Neuronal stem cell (in vitro differentiated cells): Measurements from ENCODE around the gene TLR7.

Source experiments
- DNase-seq: peaks from one replicate; pipeline ENCODE4 v3.0.0-alpha.2; 2013; ENCODE audit warnings: low spot score
- H2AFZ ChIP-seq: one replicate; pipeline ENCODE4 v1.6.1; 2013; ENCODE audit warnings: mild to moderate bottlenecking, low read length, inconsistent platforms
- H2AK5ac ChIP-seq: 2 replicates; pipeline ENCODE4 v1.6.1; 2013; ENCODE audit warnings: low read depth, mild to moderate bottlenecking, inconsistent platforms, low read length, moderate library complexity, mixed read lengths
- H2BK120ac ChIP-seq: 2 replicates; pipeline ENCODE4 v1.6.1; 2013; ENCODE audit warnings: low read depth, mild to moderate bottlenecking, inconsistent platforms, low read length, moderate library complexity, mixed read lengths
- H2BK12ac ChIP-seq: one replicate; pipeline ENCODE4 v1.6.1; 2013; ENCODE audit warnings: low read length, inconsistent platforms
- H2BK15ac ChIP-seq: 2 replicates; pipeline ENCODE4 v1.6.1; 2013; ENCODE audit warnings: mild to moderate bottlenecking, low read length, inconsistent platforms, mixed read lengths
- H2BK5ac ChIP-seq: one replicate; pipeline ENCODE4 v1.6.1; 2013; ENCODE audit warnings: inconsistent platforms, mild to moderate bottlenecking, low read length, moderate library complexity
- H3K14ac ChIP-seq: one replicate; pipeline ENCODE4 v1.6.1; 2013; ENCODE audit warnings: low read length, inconsistent platforms
- H3K18ac ChIP-seq: 2 replicates; pipeline ENCODE4 v1.6.1; 2013; ENCODE audit warnings: low read length, inconsistent platforms
- H3K23ac ChIP-seq: 2 replicates; pipeline ENCODE4 v1.6.1; 2013; ENCODE audit warnings: low read depth, mild to moderate bottlenecking, mixed read lengths, low read length, inconsistent platforms; ENCODE audit not compliant: poor library complexity
- H3K27ac ChIP-seq: replicated peaks from 3 replicates; pipeline ENCODE4 v1.5.1; 2013; ENCODE audit warnings: low read length, inconsistent platforms
- H3K27me3 ChIP-seq, 3 experiments: 2 replicates each; pipeline ENCODE4 v1.6.1; 2013; ENCODE audit warnings: low read length in 3 of 3, mild to moderate bottlenecking in 2 of 3, inconsistent platforms in 1 of 3, low read depth in 1 of 3, mixed read lengths in 1 of 3, moderate library complexity in 1 of 3; ENCODE audit not compliant: control insufficient read depth in 3 of 3, insufficient read depth in 3 of 3
- H3K36me3 ChIP-seq, 2 donors: replicated peaks in 1 of 2; 2 replicates each; pipeline ENCODE4 v1.6.1; 2013; ENCODE audit warnings: low read length in 2 of 2; ENCODE audit not compliant: control insufficient read depth in 2 of 2, insufficient read depth in 2 of 2
- H3K4ac ChIP-seq: 2 replicates; pipeline ENCODE4 v1.6.1; 2013; ENCODE audit warnings: inconsistent platforms, mild to moderate bottlenecking, low read length, moderate library complexity
- H3K4me1 ChIP-seq, 2 donors: 1 replicate in 1 of 2; 2 replicates in 1 of 2; pipeline ENCODE4 v1.6.1; 2013; ENCODE audit warnings: low read length in 2 of 2, low read depth in 1 of 2; ENCODE audit not compliant: control insufficient read depth in 2 of 2, insufficient read depth in 1 of 2
- H3K4me2 ChIP-seq: one replicate; pipeline ENCODE4 v1.6.1; 2013; ENCODE audit warnings: mild to moderate bottlenecking, low read length, inconsistent platforms; ENCODE audit not compliant: insufficient read depth, poor library complexity, severe bottlenecking
- H3K4me3 ChIP-seq, 2 donors: 2 replicates each; pipeline ENCODE4 v1.5.1; 2013; ENCODE audit warnings: low read length in 2 of 2, mild to moderate bottlenecking in 2 of 2, inconsistent platforms in 1 of 2, moderate library complexity in 1 of 2
- H3K79me1 ChIP-seq: one replicate; pipeline ENCODE4 v1.6.1; 2013; ENCODE audit warnings: low read depth, mild to moderate bottlenecking, inconsistent platforms, low read length, moderate library complexity
- H3K9ac ChIP-seq: one replicate; pipeline ENCODE4 v1.6.1; 2013; ENCODE audit warnings: mild to moderate bottlenecking, low read depth, low read length, inconsistent platforms; ENCODE audit not compliant: poor library complexity
- H3K9me3 ChIP-seq, 2 donors: replicated peaks in 1 of 2; 2 replicates each; pipeline versions ENCODE3 to v1.6.1; 2013; ENCODE audit warnings: low read length in 2 of 2, mild to moderate bottlenecking in 2 of 2, inconsistent platforms in 1 of 2, low read depth in 1 of 2, mixed read lengths in 1 of 2, moderate library complexity in 1 of 2; ENCODE audit not compliant: control insufficient read depth in 2 of 2, insufficient read depth in 1 of 2
- H4K8ac ChIP-seq: one replicate; pipeline ENCODE4 v1.6.1; 2013; ENCODE audit warnings: low read depth, mild to moderate bottlenecking, inconsistent platforms, low read length, moderate library complexity
- H4K91ac ChIP-seq: one replicate; pipeline ENCODE4 v1.6.1; 2013; ENCODE audit warnings: low read length, low read depth, mild to moderate bottlenecking, inconsistent platforms; ENCODE audit not compliant: poor library complexity
- WGBS, 2 donors: extraction: QIAGEN DNeasy Blood & Tissue Kit; methylation state at CpG; one replicate each; pipeline ENCODE4 v1.1.7; 2013; ENCODE audit warnings: missing lambda C conversion rate in 2 of 2, mixed read lengths in 1 of 2; ENCODE audit not compliant: insufficient read length in 2 of 2, insufficient replicate concordance in 1 of 2; ENCODE audit errors: extremely low coverage in 2 of 2; 5-methylcytosine and 5-hydroxymethylcytosine counted together

The TLR7 gene

GRCh38 chrX:12887141-12887540 is 20.3 kb downstream of the TLR7 start:
- H2BK5ac ChIP-seq = no peak overlapping the region
- no peak overlapping the region for H3K27ac ChIP-seq
- DNase-seq = no peak
- H4K8ac ChIP-seq = no peak overlapping the region
- no CpG with 5 or more reads among the region's 2 CpGs for WGBS, 2 donors
- H3K23ac ChIP-seq = no peak overlapping the region
- no peaks in the 10 kb centered on the region for H3K4me1 ChIP-seq
- H3K79me1 ChIP-seq = no peaks in the 10 kb centered on the region
- no peak overlapping the region for H2BK12ac ChIP-seq
- no peak overlapping the region for H3K18ac ChIP-seq
- H3K4me2 ChIP-seq = no peak overlapping the region
- no peaks in the 10 kb centered on the region for H3K9me3 ChIP-seq
- H3K9ac ChIP-seq = no peak overlapping the region
- no peak overlapping the region for H3K14ac ChIP-seq
- no peak overlapping the region for H3K4me3 ChIP-seq
- no peaks in the 10 kb centered on the region for H3K36me3 ChIP-seq
- no peak overlapping the region for H2BK15ac ChIP-seq
- no peak overlapping the region for H3K4ac ChIP-seq
- H3K27me3 ChIP-seq = peaks cover 0 to 6% (median 0%) of the 10 kb centered on the region in 3 experiments
- no peak overlapping the region for H2BK120ac ChIP-seq
- H2AFZ ChIP-seq = no peak overlapping the region
- H4K91ac ChIP-seq = no peak overlapping the region
- H2AK5ac ChIP-seq = no peak overlapping the region

- no peak overlapping the region for H3K4me2 ChIP-seq
- no peak for DNase-seq
- H3K23ac ChIP-seq = no peak overlapping the region
- H3K9me3 ChIP-seq = no peaks in the 10 kb centered on the region
- WGBS, 2 donors = no CpG with 5 or more reads among the region's 3 CpGs
- no peak overlapping the region for H2BK5ac ChIP-seq
- no peaks in the 10 kb centered on the region for H3K79me1 ChIP-seq
- no peak overlapping the region for H3K18ac ChIP-seq
- H3K4me3 ChIP-seq = no peak overlapping the region
- H3K14ac ChIP-seq = no peak overlapping the region
- no peaks in the 10 kb centered on the region for H3K4me1 ChIP-seq
- H2AK5ac ChIP-seq = no peak overlapping the region
- H3K36me3 ChIP-seq = no peaks in the 10 kb centered on the region
- no peak overlapping the region for H4K91ac ChIP-seq
- peaks cover 0 to 8% (median 0%) of the 10 kb centered on the region in 3 experiments for H3K27me3 ChIP-seq
- H3K27ac ChIP-seq = no peak overlapping the region
- no peak overlapping the region for H2BK12ac ChIP-seq
- no peak overlapping the region for H2BK15ac ChIP-seq
- no peak overlapping the region for H4K8ac ChIP-seq
- no peak overlapping the region for H3K4ac ChIP-seq
- H3K9ac ChIP-seq = no peak overlapping the region
- no peak overlapping the region for H2AFZ ChIP-seq
- H2BK120ac ChIP-seq = no peak overlapping the region
Measured at GRCh38 chrX:12887767-12888166, 20.9 kb downstream of the TLR7 start.

GRCh38 chrX:12890467-12890866 is 23.6 kb downstream of the TLR7 start:
- Histone ChIP-seq H4K8ac (no peak overlapping the region), H2BK12ac (no peak overlapping the region)
- no peak for DNase-seq

GRCh38 chrX:12891171-12891570 is 24.3 kb downstream of the TLR7 start:
- H3K27ac ChIP-seq = no peak overlapping the region
- no peak overlapping the region for H2BK12ac ChIP-seq
- no peak overlapping the region for H2BK15ac ChIP-seq
- H3K36me3 ChIP-seq = no peaks in the 10 kb centered on the region
- no peak overlapping the region for H3K9ac ChIP-seq
- H3K23ac ChIP-seq = no peak overlapping the region
- H2BK120ac ChIP-seq = no peak overlapping the region
- H3K14ac ChIP-seq = no peak overlapping the region
- H3K27me3 ChIP-seq = peaks cover 0 to 9% (median 0%) of the 10 kb centered on the region in 3 experiments
- no peaks in the 10 kb centered on the region for H3K79me1 ChIP-seq
- no peak overlapping the region for H3K4ac ChIP-seq
- H4K91ac ChIP-seq = no peak overlapping the region
- no peak overlapping the region for H4K8ac ChIP-seq
- H2AFZ ChIP-seq = no peak overlapping the region
- no peak overlapping the region for H2BK5ac ChIP-seq
- no peak overlapping the region for H3K4me3 ChIP-seq
- H3K18ac ChIP-seq = no peak overlapping the region
- WGBS, 2 donors = no CpG with 5 or more reads among the region's 4 CpGs
- no peak for DNase-seq
- H3K4me2 ChIP-seq = no peak overlapping the region
- no peak overlapping the region for H2AK5ac ChIP-seq
- no peaks in the 10 kb centered on the region for H3K9me3 ChIP-seq
- H3K4me1 ChIP-seq = no peaks in the 10 kb centered on the region

More at GRCh38 chrX:12890467-12890866, 23.6 kb downstream of the TLR7 start:
- H2AK5ac ChIP-seq = no peak overlapping the region
- H2BK5ac ChIP-seq = no peak overlapping the region
- H3K27ac ChIP-seq = no peak overlapping the region
- H3K9ac ChIP-seq = no peak overlapping the region
- no peak overlapping the region for H2BK15ac ChIP-seq
- H3K9me3 ChIP-seq = no peaks in the 10 kb centered on the region
- no peak overlapping the region for H3K14ac ChIP-seq
- H3K4me3 ChIP-seq = no peak overlapping the region
- no peak overlapping the region for H2BK120ac ChIP-seq
- no peaks in the 10 kb centered on the region for H3K4me1 ChIP-seq
- WGBS, 2 donors = no CpG with 5 or more reads among the region's 5 CpGs
- H3K36me3 ChIP-seq = no peaks in the 10 kb centered on the region
- H3K79me1 ChIP-seq = no peaks in the 10 kb centered on the region
- no peak overlapping the region for H3K4ac ChIP-seq
- H3K23ac ChIP-seq = no peak overlapping the region
- peaks cover 0 to 12% (median 0%) of the 10 kb centered on the region in 3 experiments for H3K27me3 ChIP-seq
- no peak overlapping the region for H4K91ac ChIP-seq
- H2AFZ ChIP-seq = no peak overlapping the region
- H3K18ac ChIP-seq = no peak overlapping the region
- no peak overlapping the region for H3K4me2 ChIP-seq
